ENCODE results near the gene MON1B.

MON1B gene

DNA sequence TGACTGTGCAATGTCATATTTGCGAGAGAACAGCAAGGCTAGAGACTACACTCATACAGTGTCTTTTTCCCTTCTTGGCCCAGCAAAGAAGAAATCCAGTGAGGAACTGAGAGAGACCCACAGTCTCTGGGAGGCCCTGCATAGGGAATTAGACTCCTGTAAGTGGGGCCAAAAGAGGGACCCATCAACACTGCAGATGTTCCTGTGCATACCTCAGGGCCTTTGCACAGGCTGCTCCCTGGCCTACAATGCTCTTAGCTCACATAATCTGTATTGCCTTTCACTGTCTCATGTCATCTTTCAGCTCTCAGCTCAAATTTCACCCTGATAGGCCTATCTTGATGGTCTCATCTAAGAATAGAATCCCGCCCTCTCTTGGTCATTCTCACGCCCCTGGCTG, 17.4 kb downstream of the MON1B start:
- Histone ChIP-seq H4K8ac (ENCODE audit: low read depth, low read length) (no peak overlapping the region), H4K91ac (ENCODE audit: low read depth, low read length) (no peak overlapping the region), H2AK5ac (ENCODE audit: low read length) (no peak overlapping the region), H3K27ac (ENCODE audit: low read depth, low read length) (no peak overlapping the region), H2BK5ac (ENCODE audit: low read depth, low read length, poor library complexity) (no peak overlapping the region), H3K9me3 (ENCODE audit: insufficient read depth, low read depth, low read length) (peaks cover 2% of the 10 kb centered on the region), H3K36me3 (ENCODE audit: control insufficient read depth in 1 of 2, insufficient read depth in 2 of 2, low read length in 2 of 2) (no peaks in the 10 kb centered on the region), H3K9ac (ENCODE audit: low read length) (no peak overlapping the region), H3K4ac (ENCODE audit: low read depth, low read length) (no peak overlapping the region), H2AFZ (ENCODE audit: insufficient read depth, low read length, poor library complexity) (no peak overlapping the region), H3K18ac (ENCODE audit: low read length) (no peak overlapping the region), H3K14ac (ENCODE audit: low read length) (no peak overlapping the region), H3K79me1 (ENCODE audit: low read length) (peaks cover 7% of the 10 kb centered on the region), H3K4me1 (ENCODE audit: control insufficient read depth in 1 of 2, insufficient read depth in 2 of 2, low read length in 2 of 2) (peaks cover 8 to 16% of the 10 kb centered on the region in 2 experiments), H2BK12ac (ENCODE audit: low read length) (no peak overlapping the region), H3K27me3 (ENCODE audit: insufficient read depth, low read length) (no peaks in the 10 kb centered on the region), H3K79me2 (ENCODE audit: control insufficient read depth, insufficient read depth, low read length, poor library complexity) (peaks cover 2% of the 10 kb centered on the region), H2BK120ac (ENCODE audit: insufficient read depth, low read length, poor library complexity) (no peak overlapping the region), H4K12ac (ENCODE audit: low read depth, low read length) (no peak overlapping the region), H3K4me2 (ENCODE audit: low read length) (no peak overlapping the region), H3K23ac (ENCODE audit: low read length) (no peak overlapping the region), H3K4me3 (ENCODE audit: low read depth, low read length) (no peak overlapping the region)
- no peak for DNase-seq
- WGBS (ENCODE audit: extremely low coverage, insufficient coverage, insufficient read length), result no CpG with 5 or more reads among the region's 3 CpGs

GRCh38 chr16:77211880-77212740, 21.1 kb downstream of the MON1B start:
- peak overlapping the region; percentile 79 for H3K9ac ChIP-seq (ENCODE audit: low read length)
- H3K27ac ChIP-seq (ENCODE audit: low read depth, low read length), result peak overlapping the region; percentile 40
- H2AK5ac ChIP-seq (ENCODE audit: low read length), result no peak overlapping the region
- peak overlapping the region; percentile 66 for H4K8ac ChIP-seq (ENCODE audit: low read depth, low read length)
- H2BK12ac ChIP-seq (ENCODE audit: low read length), result no peak overlapping the region
- H2BK5ac ChIP-seq (ENCODE audit: low read depth, low read length, poor library complexity), result peak overlapping the region; percentile 26
- peak overlapping the region; percentile 89 for H3K18ac ChIP-seq (ENCODE audit: low read length)
- H3K4me2 ChIP-seq (ENCODE audit: low read length), result peak overlapping the region; percentile 78
- peak overlapping the region; percentile 35 for H3K4ac ChIP-seq (ENCODE audit: low read depth, low read length)
- peak overlapping the region; percentile 72 for H4K91ac ChIP-seq (ENCODE audit: low read depth, low read length)
- H3K36me3 ChIP-seq (ENCODE audit: control insufficient read depth in 1 of 2, insufficient read depth in 2 of 2, low read length in 2 of 2), result no peaks in the 10 kb centered on the region
- H4K12ac ChIP-seq (ENCODE audit: low read depth, low read length), result peak overlapping the region; percentile 49
- no peaks in the 10 kb centered on the region for H3K27me3 ChIP-seq (ENCODE audit: insufficient read depth, low read length)
- H3K4me3 ChIP-seq (ENCODE audit: low read depth, low read length), result peak overlapping the region; percentile 79
- peak overlapping the region; percentile 82 for H2AFZ ChIP-seq (ENCODE audit: insufficient read depth, low read length, poor library complexity)
- H3K14ac ChIP-seq (ENCODE audit: low read length), result peak overlapping the region; percentile 43
- peaks cover 2% of the 10 kb centered on the region for H3K79me2 ChIP-seq (ENCODE audit: control insufficient read depth, insufficient read depth, low read length, poor library complexity)
- H3K4me1 ChIP-seq (ENCODE audit: control insufficient read depth in 1 of 2, insufficient read depth in 2 of 2, low read length in 2 of 2), result peaks cover 8 to 14% of the 10 kb centered on the region in 2 experiments
- peaks cover 2% of the 10 kb centered on the region for H3K9me3 ChIP-seq (ENCODE audit: insufficient read depth, low read depth, low read length)
- peak overlapping the region; percentile 74 for H2BK120ac ChIP-seq (ENCODE audit: insufficient read depth, low read length, poor library complexity)
- peaks cover 7% of the 10 kb centered on the region for H3K79me1 ChIP-seq (ENCODE audit: low read length)
- H3K23ac ChIP-seq (ENCODE audit: low read length), result no peak overlapping the region
- no CpG with 5 or more reads among the region's 66 CpGs for WGBS (ENCODE audit: extremely low coverage, insufficient coverage, insufficient read length)
- DNase-seq, result peak; percentile 54 to 63

- WGBS (ENCODE audit: extremely low coverage, insufficient coverage, insufficient read length), result no CpG with 5 or more reads among the region's 62 CpGs
- peak overlapping the region; percentile 79 for H3K4me3 ChIP-seq (ENCODE audit: low read depth, low read length)
Observed at GRCh38 chr16:77212741-77213541, 22.0 kb downstream of the MON1B start.

GRCh38 chr16:77213542-77214106, 22.6 kb downstream of the MON1B start:
- Histone ChIP-seq H2BK5ac (ENCODE audit: low read depth, low read length, poor library complexity) (no peak overlapping the region), H3K18ac (ENCODE audit: low read length) (no peak overlapping the region), H3K4ac (ENCODE audit: low read depth, low read length) (no peak overlapping the region), H3K9me3 (ENCODE audit: insufficient read depth, low read depth, low read length) (peaks cover 2% of the 10 kb centered on the region), H2AFZ (ENCODE audit: insufficient read depth, low read length, poor library complexity) (no peak overlapping the region), H3K4me3 (ENCODE audit: low read depth, low read length) (no peak overlapping the region), H4K91ac (ENCODE audit: low read depth, low read length) (no peak overlapping the region), H4K12ac (ENCODE audit: low read depth, low read length) (no peak overlapping the region), H3K27ac (ENCODE audit: low read depth, low read length) (no peak overlapping the region), H2BK120ac (ENCODE audit: insufficient read depth, low read length, poor library complexity) (no peak overlapping the region), H3K27me3 (ENCODE audit: insufficient read depth, low read length) (no peaks in the 10 kb centered on the region), H4K8ac (ENCODE audit: low read depth, low read length) (no peak overlapping the region), H2BK12ac (ENCODE audit: low read length) (no peak overlapping the region), H3K79me1 (ENCODE audit: low read length) (peaks cover 7% of the 10 kb centered on the region), H3K79me2 (ENCODE audit: control insufficient read depth, insufficient read depth, low read length, poor library complexity) (peaks cover 2% of the 10 kb centered on the region), H3K36me3 (ENCODE audit: control insufficient read depth in 1 of 2, insufficient read depth in 2 of 2, low read length in 2 of 2) (no peaks in the 10 kb centered on the region), H3K23ac (ENCODE audit: low read length) (no peak overlapping the region), H3K14ac (ENCODE audit: low read length) (no peak overlapping the region), H2AK5ac (ENCODE audit: low read length) (no peak overlapping the region), H3K4me2 (ENCODE audit: low read length) (peak overlapping the region; percentile 78), H3K9ac (ENCODE audit: low read length) (no peak overlapping the region), H3K4me1 (ENCODE audit: control insufficient read depth in 1 of 2, insufficient read depth in 2 of 2, low read length in 2 of 2) (peaks cover 8% of the 10 kb centered on the region in 2 experiments)
- peak in 1 of 2 donors; percentile 33 for DNase-seq
- WGBS (ENCODE audit: extremely low coverage, insufficient coverage, insufficient read length), result no CpG with 5 or more reads among the region's 15 CpGs

More at GRCh38 chr16:77212741-77213541, 22.0 kb downstream of the MON1B start:
- H3K27ac ChIP-seq (ENCODE audit: low read depth, low read length), result peak overlapping the region; percentile 40
- peaks cover 7% of the 10 kb centered on the region for H3K79me1 ChIP-seq (ENCODE audit: low read length)
- H3K9me3 ChIP-seq (ENCODE audit: insufficient read depth, low read depth, low read length), result peaks cover 2% of the 10 kb centered on the region
- H3K36me3 ChIP-seq (ENCODE audit: control insufficient read depth in 1 of 2, insufficient read depth in 2 of 2, low read length in 2 of 2), result no peaks in the 10 kb centered on the region
- H3K4ac ChIP-seq (ENCODE audit: low read depth, low read length), result no peak overlapping the region
- H2BK120ac ChIP-seq (ENCODE audit: insufficient read depth, low read length, poor library complexity), result peak overlapping the region; percentile 74
- no peak overlapping the region for H2AK5ac ChIP-seq (ENCODE audit: low read length)
- DNase-seq, result peak; percentile 45 to 60
- peak overlapping the region; percentile 63 for H3K9ac ChIP-seq (ENCODE audit: low read length)
- H4K91ac ChIP-seq (ENCODE audit: low read depth, low read length), result peak overlapping the region; percentile 72
- peak overlapping the region; percentile 78 for H3K4me2 ChIP-seq (ENCODE audit: low read length)
- H2BK12ac ChIP-seq (ENCODE audit: low read length), result no peak overlapping the region
- H3K18ac ChIP-seq (ENCODE audit: low read length), result peak overlapping the region; percentile 89
- H3K27me3 ChIP-seq (ENCODE audit: insufficient read depth, low read length), result no peaks in the 10 kb centered on the region
- peak overlapping the region; percentile 82 for H2AFZ ChIP-seq (ENCODE audit: insufficient read depth, low read length, poor library complexity)
- peaks cover 8% of the 10 kb centered on the region in 2 experiments for H3K4me1 ChIP-seq (ENCODE audit: control insufficient read depth in 1 of 2, insufficient read depth in 2 of 2, low read length in 2 of 2)
- peak overlapping the region; percentile 26 for H2BK5ac ChIP-seq (ENCODE audit: low read depth, low read length, poor library complexity)
- peaks cover 2% of the 10 kb centered on the region for H3K79me2 ChIP-seq (ENCODE audit: control insufficient read depth, insufficient read depth, low read length, poor library complexity)
- peak overlapping the region; percentile 43 for H3K14ac ChIP-seq (ENCODE audit: low read length)
- H3K23ac ChIP-seq (ENCODE audit: low read length), result no peak overlapping the region
- H4K8ac ChIP-seq (ENCODE audit: low read depth, low read length), result peak overlapping the region; percentile 66
- peak overlapping the region; percentile 49 for H4K12ac ChIP-seq (ENCODE audit: low read depth, low read length)
